Frontal cortex (tissue), 4 donors: ENCODE results near the gene LAP3. TPM values are rescaled to one million over a fixed set of nuclear protein-coding genes. Genes with fewer than 3 reads are reported as not detected.
"Not testable (repeated sequence)": the region's sequence is repeated elsewhere in the genome, so short reads cannot be mapped to it uniquely, and the experiment has no call there.

Experiments used
- DNase-seq, 2 donors: peaks; one replicate each; pipeline ENCODE4 v3.0.0; 2012; ENCODE audit warnings: low spot score in 2 of 2
- FAIRE-seq: peaks from 2 replicates; lab custom pipeline; 2012; peaks lifted over from hg19 to GRCh38; lab: Jason Lieb, UNC
- total RNA-seq: library from RNA; depleted of rRNA; stranded (reverse); fragments of >200 nt; gene quantifications from one replicate; pipeline ENCODE4 v1.2.3, GENCODE V29; 2014
- donor health status: control.
- donor health status: control.
- donor health status: control.

LAP3 gene
- 45.2 TPM for total RNA-seq

DNA sequence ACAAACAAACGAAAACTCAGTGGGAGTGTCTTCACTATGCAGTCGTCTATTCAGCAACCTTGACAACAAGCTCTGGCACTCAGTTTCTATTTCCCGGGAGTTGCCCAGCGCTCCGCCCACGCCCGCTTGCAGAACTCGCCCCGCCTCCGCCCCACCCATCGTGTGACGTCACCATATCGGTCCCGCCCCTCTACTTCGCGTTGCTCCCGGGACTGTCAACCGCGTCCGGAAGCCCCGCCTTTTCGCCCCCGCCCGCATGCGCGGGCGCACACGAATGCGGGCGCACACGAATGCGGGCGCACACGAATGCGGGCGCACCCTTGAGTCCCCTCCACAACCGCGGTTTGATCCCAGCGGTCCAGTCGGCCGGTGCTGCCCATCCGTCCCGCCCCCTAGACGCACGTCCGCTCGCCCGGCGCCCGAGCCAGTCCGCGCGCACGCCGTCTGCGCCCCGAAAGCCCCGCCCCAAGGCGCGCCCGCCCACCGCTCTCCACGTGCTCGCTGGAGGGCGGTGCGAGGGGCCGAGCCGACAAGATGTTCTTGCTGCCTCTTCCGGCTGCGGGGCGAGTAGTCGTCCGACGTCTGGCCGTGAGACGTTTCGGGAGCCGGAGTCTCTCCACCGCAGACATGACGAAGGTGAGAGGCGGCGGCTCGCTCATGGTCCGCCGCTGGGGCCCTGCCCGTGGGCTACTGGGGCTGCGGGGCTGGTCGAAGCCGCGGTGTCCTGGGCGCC lies at the start of gene LAP3:
TSS of gene LAP3 (plus strand) at position 267 of the 733 bp plus-strand sequence. CDS start at position 535, 268 bp downstream.
- DNase-seq (peak; percentile 96 to 98), FAIRE-seq (peak; percentile 13)

DNA sequence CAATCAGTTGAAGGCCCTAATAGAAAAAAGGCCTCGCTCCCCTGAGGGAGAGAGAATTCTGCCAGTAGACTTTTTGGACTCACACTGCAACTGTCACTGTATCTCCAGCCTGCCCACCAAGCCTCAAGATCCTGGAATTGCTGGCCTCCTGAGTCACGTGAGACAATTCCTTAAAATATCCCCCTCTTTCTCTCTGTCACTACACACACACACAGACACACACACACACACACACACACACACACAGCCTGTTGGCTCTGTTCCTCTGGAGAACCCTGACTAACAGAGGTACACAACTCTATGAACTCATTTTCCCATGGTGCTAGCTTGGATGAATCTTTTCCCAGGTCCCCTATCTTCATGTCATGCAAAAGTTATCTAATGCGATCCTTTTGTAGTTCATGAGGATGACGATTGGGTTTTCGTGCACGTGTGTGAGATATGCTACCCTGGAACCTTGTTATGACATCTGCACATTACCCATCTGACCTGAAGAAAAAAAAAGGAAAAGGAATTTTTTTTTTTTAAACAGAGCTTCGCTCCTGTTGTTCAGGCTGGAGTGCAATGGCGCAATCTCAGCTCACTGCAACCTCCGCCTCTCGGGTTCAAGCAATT lies 48.3 kb upstream of the LAP3 start:
- DNase-seq = no peak
- no peak for FAIRE-seq

DNA sequence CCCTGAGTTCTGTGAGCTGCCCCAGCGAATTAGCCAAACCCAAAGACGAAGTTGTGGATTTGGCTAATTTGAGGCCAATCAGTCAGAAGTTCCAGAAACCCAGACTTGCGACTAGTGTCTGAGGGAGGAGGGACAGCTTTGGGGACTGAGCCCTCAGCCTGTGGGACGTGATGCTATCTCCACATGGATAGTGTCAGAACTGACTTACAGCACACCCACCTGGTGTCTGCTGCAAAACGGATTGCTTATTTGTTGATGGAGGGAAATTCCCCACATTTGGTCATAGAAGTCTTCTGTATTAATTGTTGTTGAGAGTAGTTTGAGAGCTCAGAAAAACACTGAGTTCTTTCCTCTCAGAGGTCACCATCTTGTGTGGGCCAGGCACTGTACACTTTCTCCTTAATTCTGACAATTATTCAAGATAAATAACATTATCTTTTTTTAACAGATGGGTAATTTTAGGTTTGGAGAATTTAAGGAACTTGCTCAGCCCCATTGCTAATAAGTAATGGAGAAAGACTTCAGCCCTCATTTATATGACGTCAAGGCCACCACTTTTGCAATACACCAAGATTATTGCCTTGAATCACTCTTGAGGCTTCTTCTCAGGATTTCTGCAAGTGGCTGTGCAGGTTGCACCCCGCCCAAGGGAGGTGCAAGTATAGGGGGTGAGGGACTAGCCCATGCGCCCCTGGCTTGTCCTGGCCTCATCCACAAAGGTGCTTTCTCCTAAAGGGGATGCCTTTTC lies 45.3 kb upstream of the LAP3 start:
- FAIRE-seq (no peak), DNase-seq (no peak)

GRCh38 chr4:17534705-17535104 lies 42.3 kb upstream of the LAP3 start:
- FAIRE-seq (no peak), DNase-seq (no peak)

DNA sequence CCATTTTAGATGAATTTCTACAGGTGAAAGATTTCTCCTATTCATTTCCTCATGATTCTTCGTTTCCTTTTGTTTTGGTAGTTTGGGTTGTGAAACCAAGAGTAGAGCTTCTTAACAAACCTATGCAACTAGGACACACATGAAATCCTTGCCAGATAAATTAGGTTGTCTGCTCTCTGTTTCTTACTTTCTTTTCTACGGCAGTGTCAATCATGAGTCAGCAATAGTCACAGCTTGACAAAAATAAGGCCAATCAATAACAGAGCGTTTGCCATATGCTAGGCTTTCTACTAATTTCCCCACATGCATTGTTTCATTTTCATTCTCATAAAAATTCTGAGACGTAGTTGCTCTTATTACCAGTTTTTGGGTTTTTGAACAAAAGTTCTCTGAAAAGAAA lies 41.8 kb upstream of the LAP3 start:
- DNase-seq (no peak), FAIRE-seq (no peak)

GRCh38 chr4:17535906-17536305 lies 41.1 kb upstream of the LAP3 start:
- DNase-seq = no peak
- FAIRE-seq = no peak

- FAIRE-seq = not testable (repeated sequence)
Measured at GRCh38 chr4:17537060-17537459, 39.9 kb upstream of the LAP3 start.

GRCh38 chr4:17544205-17544604 lies 32.8 kb upstream of the LAP3 start:
- DNase-seq (peak; percentile 32 to 41), FAIRE-seq (peak; percentile 89)

More at GRCh38 chr4:17537060-17537459, 39.9 kb upstream of the LAP3 start:
- DNase-seq = not testable (repeated sequence)

- DNase-seq (no peak), FAIRE-seq (no peak)
Measured at GRCh38 chr4:17544831-17545234, 32.2 kb upstream of the LAP3 start.

- FAIRE-seq = no peak
- no peak for DNase-seq
Measured at GRCh38 chr4:17545374-17546140, 31.4 kb upstream of the LAP3 start.

- FAIRE-seq = no peak
Measured at GRCh38 chr4:17546222-17546621, 30.8 kb upstream of the LAP3 start.

GRCh38 chr4:17546678-17547077 lies 30.3 kb upstream of the LAP3 start:
- DNase-seq (no peak), FAIRE-seq (no peak)

More at GRCh38 chr4:17546222-17546621, 30.8 kb upstream of the LAP3 start:
- no peak for DNase-seq

- FAIRE-seq = no peak
- no peak for DNase-seq
Measured at GRCh38 chr4:17550549-17550948, 26.4 kb upstream of the LAP3 start.

DNA sequence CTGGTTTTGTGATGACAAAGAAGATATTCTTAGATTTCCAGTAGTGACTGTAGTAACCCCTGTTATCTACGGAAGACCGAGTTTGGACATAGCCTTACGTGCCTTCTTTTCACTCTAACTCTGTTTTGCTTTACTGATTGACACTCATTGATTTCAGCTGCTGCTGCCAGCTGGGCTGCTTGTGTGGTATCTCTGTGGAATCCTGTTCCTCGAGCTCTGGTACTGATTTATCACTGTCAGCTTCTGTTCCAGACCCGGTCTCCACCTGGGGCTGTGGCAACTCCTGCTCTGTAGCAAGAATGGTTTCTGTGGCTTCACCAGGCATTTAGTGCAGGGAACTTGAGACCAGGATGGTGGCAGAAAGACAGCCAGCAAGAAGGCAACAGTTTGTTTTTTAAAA lies 24.6 kb upstream of the LAP3 start:
- no peak for FAIRE-seq
- no peak for DNase-seq

DNA sequence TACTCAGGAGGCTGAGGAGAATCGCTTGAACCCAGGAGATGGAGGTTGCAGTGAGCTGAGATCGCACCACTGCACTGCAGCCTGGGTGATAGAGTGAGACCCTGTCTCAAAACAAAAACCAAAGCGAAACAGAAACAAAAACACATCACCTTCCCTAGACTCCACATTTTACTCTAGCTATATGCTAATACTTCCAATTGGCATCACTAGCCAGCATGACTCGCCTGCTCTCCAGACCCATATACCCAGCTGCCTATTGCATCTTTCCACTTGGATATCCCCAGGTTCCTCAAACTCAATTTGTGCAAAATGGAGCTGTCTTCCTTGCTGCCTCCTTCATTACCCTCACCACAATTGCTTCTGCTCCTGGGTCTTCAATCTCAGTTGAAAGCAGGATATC lies 22.4 kb upstream of the LAP3 start:
- no peak for FAIRE-seq
- DNase-seq = no peak

- no peak for DNase-seq
- no peak for FAIRE-seq
Measured at GRCh38 chr4:17556498-17556897, 20.5 kb upstream of the LAP3 start.

- FAIRE-seq (no peak), DNase-seq (no peak)
Measured at GRCh38 chr4:17557880-17558279, 19.1 kb upstream of the LAP3 start.

DNA sequence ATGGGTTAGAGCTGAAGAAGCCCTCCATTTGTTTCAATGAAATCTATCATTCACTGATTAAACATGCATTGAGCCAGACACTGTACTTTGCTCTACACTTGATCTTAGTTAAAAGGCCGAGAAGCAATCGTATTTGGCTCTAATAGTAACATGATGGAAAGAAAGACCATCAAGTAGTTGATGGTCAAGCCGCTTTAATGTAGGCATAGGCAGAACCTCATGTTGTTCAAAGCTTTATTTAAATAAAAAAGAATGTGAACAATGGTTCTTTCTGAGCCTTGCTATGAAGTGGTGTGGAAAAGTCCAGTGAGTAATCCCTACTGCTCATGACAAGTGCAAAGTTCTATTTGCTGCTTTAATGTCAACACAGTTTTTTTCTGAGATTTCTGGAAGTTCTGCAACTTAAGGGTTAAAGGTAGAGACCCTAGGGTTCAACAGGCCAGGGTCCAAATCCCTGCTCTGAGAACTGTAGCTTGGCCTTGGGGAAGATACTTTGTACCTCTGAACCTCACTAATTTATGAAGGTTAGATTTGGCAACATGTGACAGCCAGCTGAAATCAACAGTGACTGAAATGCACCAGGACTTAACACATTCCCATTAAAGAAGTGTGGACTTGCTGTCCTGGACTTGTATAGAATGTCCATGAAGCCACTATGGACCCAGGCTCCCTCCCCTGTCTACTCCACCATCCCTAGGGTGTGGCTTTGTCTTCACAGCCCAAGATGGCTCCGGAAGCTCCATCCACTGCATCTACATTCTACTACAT lies 17.9 kb upstream of the LAP3 start:
- no peak for DNase-seq
- no peak for FAIRE-seq

DNA sequence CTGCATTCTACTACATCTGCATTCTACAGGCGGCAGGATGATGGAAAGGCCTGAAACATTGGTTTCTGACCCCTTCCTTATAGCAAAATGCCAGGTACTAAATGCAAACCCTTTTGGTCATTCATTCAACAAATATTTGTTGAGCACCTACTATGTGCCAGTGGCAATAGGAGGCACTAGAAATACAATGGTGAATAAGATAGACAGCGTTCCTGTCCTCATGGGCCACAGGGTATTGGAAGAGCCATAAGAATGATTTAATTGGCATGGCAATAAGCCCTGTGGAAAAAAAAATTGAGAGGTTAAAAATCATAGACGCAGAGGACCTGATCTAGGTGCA lies 17.3 kb upstream of the LAP3 start:
- FAIRE-seq (no peak), DNase-seq (no peak)
